HG03571 (cell line): ENCODE measurements around the gene HINFP.
"Not testable (repeated sequence)": the region's sequence is repeated elsewhere in the genome, so short reads cannot be mapped to it uniquely, and the experiment has no call there.

Source experiments
- ATAC-seq: cut with Tn5 transposase; IDR thresholded peaks from one replicate; pipeline ENCODE4 v1.9.1; 2021; ENCODE audit not compliant: unreplicated experiment

HINFP gene

DNA sequence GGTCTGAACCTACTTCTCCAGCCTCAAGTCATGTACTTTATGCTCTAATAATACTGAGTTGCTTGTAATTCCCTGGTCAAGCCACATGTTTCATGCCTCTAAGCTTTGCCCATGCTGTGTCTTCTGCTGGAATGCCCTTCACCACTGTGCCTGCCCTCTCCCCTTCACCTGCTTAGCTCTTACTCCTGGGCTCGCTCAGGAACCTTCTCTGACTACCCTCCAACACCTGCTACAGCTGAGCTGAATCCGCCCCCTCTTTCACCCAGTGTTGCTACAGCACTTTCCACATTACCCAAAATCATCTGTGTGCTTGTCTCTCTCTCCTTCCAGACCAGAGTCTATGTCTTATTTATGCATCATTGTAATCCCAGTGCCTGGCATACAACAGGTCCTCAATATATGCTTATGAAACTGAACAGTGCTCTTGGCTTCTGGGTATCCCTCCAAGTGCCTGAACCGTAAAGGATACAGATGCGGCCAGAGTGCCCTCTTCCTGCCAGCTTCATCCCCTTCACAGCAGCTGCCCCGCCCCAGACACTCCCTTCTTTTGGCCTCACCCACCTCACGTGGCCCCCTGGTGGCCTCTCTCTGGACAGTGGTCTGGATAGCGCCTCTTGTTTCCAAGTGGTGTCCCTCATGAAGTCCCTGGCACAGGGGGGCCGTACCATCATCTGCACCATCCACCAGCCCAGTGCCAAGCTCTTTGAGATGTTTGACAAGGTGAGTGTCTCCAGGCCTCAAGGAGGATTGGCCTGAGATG is 34.5 kb downstream of the HINFP start:
- no peak for ATAC-seq

- ATAC-seq = no peak
Measured at GRCh38 chr11:119156496-119156895, 35.1 kb downstream of the HINFP start.

DNA sequence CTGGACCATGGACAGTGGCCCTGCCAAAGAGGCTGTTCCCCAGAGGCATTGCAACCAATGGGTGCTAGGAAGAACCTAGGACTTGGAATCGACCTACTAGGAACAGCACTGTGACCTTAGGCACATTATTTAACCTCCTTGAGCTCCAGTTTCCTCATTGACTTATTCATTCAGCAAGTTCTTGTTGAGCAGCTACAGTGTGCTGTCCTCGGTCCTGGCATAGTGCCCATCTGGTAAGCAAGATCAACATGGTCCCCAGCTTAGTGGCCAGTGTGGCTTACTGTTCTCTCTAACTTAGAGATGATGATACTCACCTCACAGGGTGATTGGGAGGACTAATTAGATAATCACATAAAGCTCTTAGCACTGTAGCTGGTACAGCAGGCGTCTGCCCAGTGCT is 35.7 kb downstream of the HINFP start:
- ATAC-seq = no peak

DNA sequence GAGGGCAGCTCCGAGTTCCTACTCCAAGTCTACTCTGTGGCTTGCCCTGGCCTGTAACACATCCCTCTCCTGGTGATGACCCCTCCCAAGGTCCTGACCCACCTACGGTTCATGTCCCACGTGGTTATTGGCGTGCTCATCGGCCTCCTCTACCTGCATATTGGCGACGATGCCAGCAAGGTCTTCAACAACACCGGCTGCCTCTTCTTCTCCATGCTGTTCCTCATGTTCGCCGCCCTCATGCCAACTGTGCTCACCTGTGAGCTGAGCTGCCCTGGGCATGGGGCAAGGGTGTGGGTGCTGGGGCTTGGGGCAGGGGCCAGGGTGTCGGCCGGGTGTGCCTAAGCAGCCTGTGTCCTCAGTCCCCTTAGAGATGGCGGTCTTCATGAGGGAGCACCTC is 37.1 kb downstream of the HINFP start:
- ATAC-seq = no peak

GRCh38 chr11:119160151-119160550 is 38.8 kb downstream of the HINFP start:
- no peak for ATAC-seq

DNA sequence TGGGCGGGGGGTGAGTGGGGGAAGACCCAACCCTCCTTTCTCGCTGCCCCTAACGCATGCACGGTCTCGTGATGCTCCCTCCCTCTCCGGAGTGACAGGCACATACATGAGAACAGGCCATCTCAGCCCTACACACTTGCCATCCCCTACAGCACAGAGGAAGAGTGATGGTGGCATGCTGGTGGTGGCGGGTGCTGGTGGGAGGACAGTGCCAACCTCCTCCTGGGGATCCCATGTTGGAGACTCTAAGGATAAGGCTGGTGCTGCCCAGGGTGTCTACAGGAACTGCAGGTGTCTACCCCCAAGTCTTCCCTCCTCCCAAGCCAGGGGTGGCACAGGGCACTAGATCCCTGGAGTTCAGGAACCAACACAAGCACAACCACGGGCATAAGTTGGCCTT is 40.5 kb downstream of the HINFP start:
- no peak for ATAC-seq

GRCh38 chr11:119166368-119167076 is 45.1 kb downstream of the HINFP start:
- no peak for ATAC-seq

DNA sequence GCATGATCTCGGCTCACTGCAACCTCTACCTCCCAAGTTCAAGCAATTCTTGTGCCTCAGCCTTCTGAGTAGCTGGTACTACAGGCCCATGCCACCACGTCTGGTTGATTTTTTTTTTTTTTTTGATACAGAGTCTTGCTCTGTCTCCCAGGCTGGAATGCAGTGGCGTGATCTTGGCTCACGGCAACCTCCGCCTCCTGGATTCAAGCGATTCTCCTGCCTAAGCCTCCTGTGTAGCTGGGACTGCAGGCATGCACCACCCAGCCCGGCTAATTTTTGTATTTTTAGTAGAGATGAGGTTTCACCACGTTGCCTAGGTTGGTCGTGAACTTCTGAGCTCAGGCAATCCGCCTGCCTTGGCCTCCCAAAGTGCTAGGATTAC is 45.7 kb downstream of the HINFP start:
- ATAC-seq = not testable (repeated sequence)

GRCh38 chr11:119167933-119168332 is 46.6 kb downstream of the HINFP start:
- ATAC-seq = no peak

DNA sequence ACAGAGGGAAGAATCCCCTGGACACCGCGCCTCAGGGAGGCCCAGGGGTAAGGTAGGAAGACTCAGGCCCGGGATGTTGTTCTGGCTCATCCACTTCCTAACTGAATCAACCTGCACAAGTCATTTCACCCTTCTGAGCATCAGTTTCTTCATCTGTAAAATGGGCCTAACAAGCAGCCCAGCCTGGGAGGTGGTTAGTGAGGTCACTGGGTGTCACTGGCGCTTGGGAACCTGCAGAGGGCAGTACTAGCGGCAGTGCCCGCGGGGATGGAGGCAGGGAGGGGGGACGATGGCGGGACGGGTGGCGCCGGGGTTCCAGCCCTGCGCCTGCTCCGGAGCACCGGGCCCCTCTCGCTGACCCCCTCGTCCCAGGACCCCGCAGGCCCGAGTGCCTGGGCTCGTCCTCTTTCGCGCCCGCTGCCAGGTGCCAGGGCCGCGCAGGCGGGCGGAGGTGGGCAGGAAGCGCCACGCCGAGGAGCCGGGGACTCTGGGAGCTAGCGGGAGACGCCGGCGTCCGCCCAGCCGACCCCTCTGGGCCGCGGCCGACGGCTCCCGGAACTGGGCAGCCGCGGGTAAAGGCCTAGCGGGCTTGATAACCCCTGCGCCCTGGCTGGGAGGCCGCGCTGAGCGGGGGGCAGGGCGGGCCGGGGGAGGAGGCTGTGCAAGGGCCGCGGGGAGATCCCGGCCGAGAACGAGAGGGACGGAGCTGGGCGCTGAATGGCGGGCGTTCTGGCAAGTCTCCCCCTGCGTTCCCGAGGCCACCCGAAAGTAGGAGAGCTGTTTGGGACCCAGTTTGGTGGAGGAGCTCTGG is 47.3 kb downstream of the HINFP start, which contains the start of gene NLRX1:
NLRX1 (plus strand) TSS at position 255 of the 811 bp plus-strand sequence. CDS start 2,679 bp downstream, outside the sequence.
- ATAC-seq = peak; percentile 85

DNA sequence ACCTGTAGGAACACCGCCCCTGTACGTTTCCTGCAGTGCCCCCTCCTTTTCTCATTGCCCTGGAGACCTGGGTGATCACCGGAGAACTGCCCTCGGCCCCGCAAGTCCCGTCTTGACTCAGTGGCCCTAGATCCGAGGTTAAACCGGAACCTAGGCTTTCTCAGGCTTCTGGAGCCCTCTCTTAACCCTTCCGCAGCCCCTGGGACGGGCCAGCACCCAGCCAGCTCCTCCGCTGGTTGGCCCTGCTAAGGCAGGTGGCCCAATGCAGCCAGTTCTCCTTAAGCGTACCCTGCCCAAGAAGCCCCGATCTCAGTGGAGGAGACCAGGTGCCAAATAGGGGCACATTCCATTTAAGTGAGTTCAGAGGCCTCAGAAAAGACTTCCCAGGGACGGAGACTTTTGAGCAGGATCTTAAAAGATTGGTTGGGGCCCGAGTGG is 47.9 kb downstream of the HINFP start:
- ATAC-seq = peak; percentile 16

DNA sequence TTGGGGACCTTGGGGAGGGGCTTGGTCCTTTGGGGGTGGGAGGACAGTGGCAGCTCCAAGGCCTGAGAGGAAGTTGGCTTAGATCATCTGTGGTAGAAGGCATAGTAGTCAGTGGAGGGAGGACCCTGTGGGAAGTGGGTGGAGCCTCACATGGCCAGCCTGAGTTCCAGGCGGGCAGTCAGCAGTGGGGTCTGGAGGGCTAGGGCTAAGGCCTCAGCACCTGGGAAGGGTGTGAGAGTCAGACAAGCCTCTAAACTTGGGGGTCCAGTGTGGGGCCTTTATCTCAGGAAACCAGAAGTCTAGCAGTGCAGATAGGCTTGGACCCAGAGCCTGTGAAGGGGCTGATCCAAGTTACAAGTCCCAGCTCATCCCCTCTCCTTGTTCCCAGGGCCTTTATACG is 51.1 kb downstream of the HINFP start:
- no peak for ATAC-seq

DNA sequence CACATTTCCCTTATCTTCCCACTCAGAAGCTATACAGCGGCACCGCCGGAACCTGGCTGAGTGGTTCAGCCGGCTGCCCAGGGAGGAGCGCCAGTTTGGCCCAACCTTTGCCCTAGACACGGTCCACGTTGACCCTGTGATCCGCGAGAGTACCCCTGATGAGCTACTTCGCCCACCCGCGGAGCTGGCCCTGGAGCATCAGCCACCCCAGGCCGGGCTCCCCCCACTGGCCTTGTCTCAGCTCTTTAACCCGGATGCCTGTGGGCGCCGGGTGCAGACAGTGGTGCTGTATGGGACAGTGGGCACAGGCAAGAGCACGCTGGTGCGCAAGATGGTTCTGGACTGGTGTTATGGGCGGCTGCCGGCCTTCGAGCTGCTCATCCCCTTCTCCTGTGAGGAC is 52.1 kb downstream of the HINFP start:
- no peak for ATAC-seq

DNA sequence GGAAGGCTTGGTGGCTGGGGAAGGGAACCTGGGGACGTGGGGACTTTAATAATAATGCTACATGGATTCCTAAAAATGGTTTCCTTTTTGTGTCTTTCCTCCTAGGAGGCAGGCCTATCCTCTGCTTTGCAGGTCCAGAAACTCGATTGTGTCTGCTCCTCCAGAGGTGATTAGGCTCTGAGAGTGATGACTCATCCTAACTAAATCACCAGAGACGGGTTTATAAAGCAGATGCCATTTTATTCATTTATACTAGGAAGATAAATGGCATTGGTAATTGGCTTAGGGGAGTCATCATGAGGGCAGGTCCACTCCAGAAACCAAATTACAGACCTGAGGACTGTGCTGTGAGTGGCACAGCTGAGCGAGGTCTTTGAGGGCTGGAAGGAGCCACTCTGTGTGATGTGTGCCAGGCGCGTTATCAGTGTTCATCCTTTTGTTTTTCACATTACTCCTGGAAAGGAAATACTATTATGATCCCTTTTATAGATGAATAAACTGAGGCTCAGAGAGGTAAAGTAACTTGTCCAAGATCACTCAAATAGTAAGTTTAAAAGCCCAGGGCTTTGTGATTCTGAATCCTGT is 54.2 kb downstream of the HINFP start:
- no peak for ATAC-seq

DNA sequence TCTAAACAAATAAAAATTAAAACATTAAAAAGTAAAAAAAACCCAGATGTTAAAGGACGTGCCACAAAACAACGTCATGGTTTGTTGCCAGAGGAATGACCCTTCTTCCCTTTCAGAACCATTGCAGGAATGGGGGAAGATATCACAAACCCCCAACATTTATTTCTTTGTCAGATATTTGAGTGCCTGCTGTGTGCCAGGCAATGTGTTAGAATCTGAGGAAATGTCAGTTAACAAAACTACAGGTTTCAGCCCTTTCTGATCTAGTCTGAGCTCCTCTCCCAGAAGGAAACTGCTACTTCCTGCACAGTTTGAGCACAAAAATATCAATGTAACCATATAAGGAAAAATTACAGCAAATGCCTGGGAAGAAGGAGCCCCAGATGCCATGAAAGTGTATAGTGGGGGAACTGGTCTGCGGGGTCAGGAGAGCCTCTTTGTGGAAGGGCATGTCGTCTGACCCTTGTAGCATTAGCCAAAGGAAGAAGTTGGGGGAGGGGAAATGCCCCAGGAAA is 56.8 kb downstream of the HINFP start:
- no peak for ATAC-seq

DNA sequence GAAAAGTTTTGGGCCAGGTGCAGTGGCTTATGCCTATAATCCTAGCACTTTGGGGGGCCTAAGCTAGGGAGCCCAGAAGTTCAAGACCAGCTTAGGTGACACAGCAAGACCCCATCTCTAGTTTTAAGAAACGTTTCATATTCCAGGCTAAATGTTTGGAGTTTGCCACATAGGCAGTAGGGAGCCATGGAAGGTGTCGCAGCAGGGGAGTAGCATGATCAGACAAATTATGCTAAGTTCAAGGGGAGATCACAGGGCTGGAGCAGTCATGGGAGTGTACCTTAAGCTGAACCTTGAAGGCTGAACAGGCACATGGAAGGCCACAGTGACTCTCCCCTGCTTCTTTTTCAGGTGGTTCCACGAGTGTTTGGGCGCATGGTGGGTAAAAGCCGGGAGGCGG is 58.0 kb downstream of the HINFP start:
- no peak for ATAC-seq

DNA sequence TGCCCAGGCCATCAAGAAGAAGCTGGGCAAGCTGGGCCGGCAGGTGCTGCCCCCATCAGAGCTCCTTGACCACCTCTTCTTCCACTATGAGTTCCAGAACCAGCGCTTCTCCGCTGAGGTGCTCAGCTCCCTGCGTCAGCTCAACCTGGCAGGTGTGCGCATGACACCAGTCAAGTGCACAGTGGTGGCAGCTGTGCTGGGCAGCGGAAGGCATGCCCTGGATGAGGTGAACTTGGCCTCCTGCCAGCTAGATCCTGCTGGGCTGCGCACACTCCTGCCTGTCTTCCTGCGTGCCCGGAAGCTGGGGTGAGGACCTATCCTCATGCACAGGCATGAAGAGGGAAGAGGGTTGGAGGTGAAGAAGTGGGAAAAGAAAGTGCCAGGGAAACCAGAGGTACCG is 58.6 kb downstream of the HINFP start:
- ATAC-seq = no peak

DNA sequence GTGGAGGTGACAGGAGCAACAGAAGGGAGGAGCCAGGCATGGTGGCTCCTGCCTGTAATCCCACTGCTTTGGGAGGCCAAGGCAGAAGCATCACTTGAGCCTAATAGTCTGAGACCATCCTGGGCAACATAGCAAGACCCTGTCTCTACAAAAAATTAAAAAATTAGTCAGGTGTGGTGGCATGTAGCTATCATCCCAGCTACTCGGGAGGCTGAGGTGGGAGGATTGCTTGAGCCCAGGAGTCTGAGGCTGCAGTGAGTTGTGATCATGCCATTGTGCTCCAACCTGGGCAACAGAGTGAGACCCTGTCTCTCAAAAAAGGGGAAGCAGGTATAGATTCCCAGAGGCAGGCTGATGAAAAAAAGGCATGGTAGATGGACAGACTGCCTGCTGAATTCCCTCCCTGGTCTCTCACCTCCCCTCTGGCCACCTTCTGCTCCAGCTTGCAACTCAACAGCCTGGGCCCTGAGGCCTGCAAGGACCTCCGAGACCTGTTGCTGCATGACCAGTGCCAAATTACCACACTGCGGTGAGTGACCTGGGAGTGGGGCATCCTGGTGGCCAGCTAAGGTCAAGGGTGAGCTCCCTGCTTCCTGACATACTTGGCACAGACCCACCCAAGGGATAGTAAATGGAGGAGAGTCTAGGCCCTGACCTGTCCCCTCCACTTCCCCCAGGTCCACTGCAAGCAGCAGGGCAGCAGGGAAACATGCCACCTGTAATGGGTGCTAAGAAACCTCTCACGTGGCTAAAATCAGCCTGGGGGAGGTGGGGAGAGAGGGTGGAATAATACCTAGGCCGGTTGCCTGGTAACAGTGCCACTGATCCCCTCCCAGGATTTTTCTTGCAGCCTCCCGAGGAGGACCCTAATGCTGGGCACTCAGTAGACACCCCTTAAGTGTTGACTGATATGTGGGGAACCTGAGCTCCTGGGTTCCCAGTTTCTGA is 59.6 kb downstream of the HINFP start:
- no peak for ATAC-seq

GRCh38 chr11:119181677-119182412 is 60.5 kb downstream of the HINFP start:
- ATAC-seq = no peak
